ENCODE results near the gene CAPN15. TPM values are rescaled to one million over a fixed set of nuclear protein-coding genes. Genes with fewer than 3 reads are reported as not detected.

CAPN15 gene
- total RNA-seq, 5 donors from 2014 or later (not counting 1 experiment from before 2014, with no cell fraction given), result 61.7 to 89.0 (median 82.7) TPM

- H3K4me1 ChIP-seq (ENCODE audit: control insufficient read depth in 1 of 2, extremely low read depth in 1 of 2, insufficient read depth in 2 of 2, low read length in 2 of 2), result peaks cover 2 to 14% of the 10 kb centered on the region in 2 experiments
- ChIA-PET POLR2A (interaction anchor here in 1 of 2 donors (0.6 kb wide), 1 partner anchor 11 kb away, joined by 4 read pairs; no protein-coding TSS in a partner anchor), CTCF (no interaction called here)
- H3K4me3 ChIP-seq (ENCODE audit: control insufficient read depth in 1 of 2, extremely low read depth in 1 of 2, low read length in 1 of 2), result no peak overlapping the region
- H3K36me3 Mint-ChIP-seq, result no peaks in the 10 kb centered on the region
- peaks cover 0 to 14% (median 10%) of the 10 kb centered on the region in 3 donors for H3K4me1 Mint-ChIP-seq
- peaks cover 0 to 2% of the 10 kb centered on the region in 2 experiments for H3K27me3 ChIP-seq (replicated peaks in 1 of 2; ENCODE audit: control insufficient read depth in 2 of 2, extremely low read depth in 1 of 2, insufficient read depth in 2 of 2, low read length in 1 of 2)
- 96% methylated on average over 13 of the region's 13 CpGs for WGBS (ENCODE audit: insufficient coverage)
- no peak overlapping the region for H3K4me3 Mint-ChIP-seq
- no peaks in the 10 kb centered on the region for H3K9me3 Mint-ChIP-seq
- no peaks in the 10 kb centered on the region for H3K27me3 Mint-ChIP-seq
- H3K9me3 ChIP-seq, result no peaks in the 10 kb centered on the region
- DNase-seq, result no peak
- no peak for ATAC-seq (replicated peaks in 1 of 4)
- no peak overlapping the region for H3K27ac Mint-ChIP-seq
- H3K36me3 ChIP-seq (ENCODE audit: control insufficient read depth in 2 of 2, extremely low read depth in 1 of 2, insufficient read depth in 1 of 2, low read length in 1 of 2), result peaks cover 2 to 10% of the 10 kb centered on the region in 2 donors
- H3K27ac ChIP-seq (ENCODE audit: low read length), result no peak overlapping the region
Observed at GRCh38 chr16:520847-521246, 6.7 kb upstream of the CAPN15 start.

GRCh38 chr16:521381-522210 lies 5.9 kb upstream of the CAPN15 start:
- ATAC-seq (replicated peaks in 1 of 4), result no peak
- no peaks in the 10 kb centered on the region for H3K9me3 Mint-ChIP-seq
- ChIA-PET CTCF (no interaction called here), POLR2A (no interaction called here)
- peaks cover 2 to 6% of the 10 kb centered on the region in 2 donors for H3K36me3 ChIP-seq (ENCODE audit: control insufficient read depth in 2 of 2, extremely low read depth in 1 of 2, insufficient read depth in 1 of 2, low read length in 1 of 2)
- no peak overlapping the region for H3K4me3 Mint-ChIP-seq
- peaks cover 10 to 22% of the 10 kb centered on the region in 2 experiments for H3K4me1 ChIP-seq (ENCODE audit: control insufficient read depth in 1 of 2, extremely low read depth in 1 of 2, insufficient read depth in 2 of 2, low read length in 2 of 2)
- WGBS (ENCODE audit: insufficient coverage), result 92% methylated on average over 9 of the region's 34 CpGs
- H3K27ac Mint-ChIP-seq, result no peak overlapping the region
- peaks cover 5 to 20% (median 17%) of the 10 kb centered on the region in 3 donors for H3K4me1 Mint-ChIP-seq
- DNase-seq, result no peak
- H3K4me3 ChIP-seq (ENCODE audit: control insufficient read depth in 1 of 2, extremely low read depth in 1 of 2, low read length in 1 of 2), result no peak overlapping the region
- H3K27me3 Mint-ChIP-seq, result no peaks in the 10 kb centered on the region
- H3K36me3 Mint-ChIP-seq, result no peaks in the 10 kb centered on the region
- H3K27me3 ChIP-seq (replicated peaks in 1 of 2; ENCODE audit: control insufficient read depth in 2 of 2, extremely low read depth in 1 of 2, insufficient read depth in 2 of 2, low read length in 1 of 2), result peaks cover 0 to 2% of the 10 kb centered on the region in 2 experiments
- H3K27ac ChIP-seq (ENCODE audit: low read length), result no peak overlapping the region
- no peaks in the 10 kb centered on the region for H3K9me3 ChIP-seq

- ChIA-PET POLR2A (no interaction called here), CTCF (no interaction called here)
- Mint-ChIP-seq H3K9me3 (no peaks in the 10 kb centered on the region), H3K36me3 (no peaks in the 10 kb centered on the region), H3K27ac (peak overlapping the region in 1 of 2 donors; percentile 64), H3K27me3 (no peaks in the 10 kb centered on the region), H3K4me3 (no peak overlapping the region), H3K4me1 (peaks cover 7 to 22% (median 19%) of the 10 kb centered on the region in 3 donors)
- 90% methylated on average over 18 of the region's 23 CpGs for WGBS (ENCODE audit: insufficient coverage)
- H3K27ac ChIP-seq (ENCODE audit: low read length), result no peak overlapping the region
- H3K9me3 ChIP-seq, result no peaks in the 10 kb centered on the region
- no peak for DNase-seq
- H3K4me3 ChIP-seq (ENCODE audit: control insufficient read depth in 1 of 2, extremely low read depth in 1 of 2, low read length in 1 of 2), result no peak overlapping the region
- ATAC-seq (replicated peaks in 1 of 4), result no peak
- peaks cover 10 to 26% of the 10 kb centered on the region in 2 experiments for H3K4me1 ChIP-seq (ENCODE audit: control insufficient read depth in 1 of 2, extremely low read depth in 1 of 2, insufficient read depth in 2 of 2, low read length in 2 of 2)
- peaks cover 0 to 2% of the 10 kb centered on the region in 2 experiments for H3K27me3 ChIP-seq (replicated peaks in 1 of 2; ENCODE audit: control insufficient read depth in 2 of 2, extremely low read depth in 1 of 2, insufficient read depth in 2 of 2, low read length in 1 of 2)
- H3K36me3 ChIP-seq (ENCODE audit: control insufficient read depth in 2 of 2, extremely low read depth in 1 of 2, insufficient read depth in 1 of 2, low read length in 1 of 2), result peaks cover 2 to 6% of the 10 kb centered on the region in 2 donors
Observed at GRCh38 chr16:522320-523096, 5.0 kb upstream of the CAPN15 start.

- H3K27ac Mint-ChIP-seq, result peak overlapping the region in 1 of 2 donors; percentile 64
- no peaks in the 10 kb centered on the region for H3K27me3 Mint-ChIP-seq
- H3K27ac ChIP-seq (ENCODE audit: low read length), result no peak overlapping the region
- DNase-seq, result no peak
- CTCF ChIA-PET, result no interaction called here
- H3K4me1 ChIP-seq (ENCODE audit: control insufficient read depth in 1 of 2, extremely low read depth in 1 of 2, insufficient read depth in 2 of 2, low read length in 2 of 2), result peaks cover 10 to 26% of the 10 kb centered on the region in 2 experiments
- H3K36me3 Mint-ChIP-seq, result no peaks in the 10 kb centered on the region
- peaks cover 0 to 2% of the 10 kb centered on the region in 2 experiments for H3K27me3 ChIP-seq (replicated peaks in 1 of 2; ENCODE audit: control insufficient read depth in 2 of 2, extremely low read depth in 1 of 2, insufficient read depth in 2 of 2, low read length in 1 of 2)
- POLR2A ChIA-PET, result no interaction called here
- WGBS (ENCODE audit: insufficient coverage), result 96% methylated on average over 22 of the region's 22 CpGs
- H3K9me3 ChIP-seq, result no peaks in the 10 kb centered on the region
- peaks cover 7 to 22% (median 19%) of the 10 kb centered on the region in 3 donors for H3K4me1 Mint-ChIP-seq
- no peak overlapping the region for H3K4me3 Mint-ChIP-seq
- no peak for ATAC-seq (replicated peaks in 1 of 4)
- H3K4me3 ChIP-seq (ENCODE audit: control insufficient read depth in 1 of 2, extremely low read depth in 1 of 2, low read length in 1 of 2), result no peak overlapping the region
- H3K36me3 ChIP-seq (ENCODE audit: control insufficient read depth in 2 of 2, extremely low read depth in 1 of 2, insufficient read depth in 1 of 2, low read length in 1 of 2), result peaks cover 2 to 6% of the 10 kb centered on the region in 2 donors
- H3K9me3 Mint-ChIP-seq, result no peaks in the 10 kb centered on the region
Observed at GRCh38 chr16:523097-523741, 4.3 kb upstream of the CAPN15 start.

GRCh38 chr16:524274-525040 lies 3.1 kb upstream of the CAPN15 start:
- POLR2A ChIA-PET, result no interaction called here
- WGBS (ENCODE audit: insufficient coverage), result 97% methylated on average over 16 of the region's 24 CpGs
- Histone ChIP-seq H3K27me3 (replicated peaks in 1 of 2; ENCODE audit: control insufficient read depth in 2 of 2, extremely low read depth in 1 of 2, insufficient read depth in 2 of 2, low read length in 1 of 2) (peaks cover 0 to 2% of the 10 kb centered on the region in 2 experiments), H3K36me3 (ENCODE audit: control insufficient read depth in 2 of 2, extremely low read depth in 1 of 2, insufficient read depth in 1 of 2, low read length in 1 of 2) (peaks cover 0 to 6% of the 10 kb centered on the region in 2 donors), H3K4me3 (ENCODE audit: control insufficient read depth in 1 of 2, extremely low read depth in 1 of 2, low read length in 1 of 2) (no peak overlapping the region), H3K9me3 (no peaks in the 10 kb centered on the region), H3K4me1 (ENCODE audit: control insufficient read depth in 1 of 2, extremely low read depth in 1 of 2, insufficient read depth in 2 of 2, low read length in 2 of 2) (peaks cover 12 to 37% of the 10 kb centered on the region in 2 experiments), H3K27ac (ENCODE audit: low read length) (no peak overlapping the region)
- Mint-ChIP-seq H3K9me3 (no peaks in the 10 kb centered on the region), H3K4me1 (peaks cover 16 to 31% (median 28%) of the 10 kb centered on the region in 3 donors), H3K36me3 (no peaks in the 10 kb centered on the region), H3K27ac (peak overlapping the region in 1 of 2 donors; percentile 15), H3K4me3 (peak overlapping the region in 1 of 3 donors; percentile 24), H3K27me3 (no peaks in the 10 kb centered on the region)
- ATAC-seq (replicated peaks in 1 of 4) (no peak), DNase-seq (no peak)
- CTCF ChIA-PET, result interaction anchor here in 1 of 2 donors (0.7 kb wide), 1 partner anchor 290 kb away, joined by 3 read pairs; the partner anchor contains the start of gene FAM234A
